ENCODE data around the gene XRN1. TPM values are rescaled to one million over a fixed set of nuclear protein-coding genes. Genes with fewer than 3 reads are reported as not detected.

The XRN1 gene
- total and polyA plus RNA-seq, 10 of the 15 experiments (the other 5 are each of a cell fraction or from before 2014, with no cell fraction given): 1.7 to 38.8 (median 15.5) TPM

- H3K27me3 ChIP-seq (replicated peaks in 1 of 2; ENCODE audit: control insufficient read depth in 2 of 2, insufficient read depth in 2 of 2, low read length in 1 of 2): no peaks in the 10 kb centered on the region
- RAD21 ChIA-PET (ENCODE audit: unreplicated experiment): no interaction called here
- in situ Hi-C loops (cut with MboI) (no loop called here), intact Hi-C loops (cut with micrococcal nuclease; ENCODE audit: unreplicated experiment) (no loop called here)
- H3K9me3 ChIP-seq (replicated peaks; ENCODE audit: control insufficient read depth, insufficient read depth, low read length): no peaks in the 10 kb centered on the region
- no peak overlapping the region for H3K27ac ChIP-seq (ENCODE audit: control insufficient read depth, insufficient read depth)
- FAIRE-seq: no peak
- no peaks in the 10 kb centered on the region for H3K79me2 ChIP-seq (ENCODE audit: control insufficient read depth, insufficient read depth, low read length)
- no peak overlapping the region for H3K9ac ChIP-seq (ENCODE audit: control insufficient read depth, insufficient read depth, low read length)
- no peaks in the 10 kb centered on the region for H4K20me1 ChIP-seq (ENCODE audit: control insufficient read depth, insufficient read depth)
- CTCF ChIA-PET: interaction anchor here (1.3 kb wide), 1 partner anchor 296 kb away, joined by 4 read pairs; no protein-coding TSS in a partner anchor
- no TSS peak for BruUV-seq (replicated peaks)
- H3K4me1 ChIP-seq (ENCODE audit: control insufficient read depth, insufficient read depth, low read length): no peaks in the 10 kb centered on the region
- no peak for ATAC-seq
- peaks cover 0 to 1% of the 10 kb centered on the region in 2 experiments; a peak in 1 of 4 replicates for H3K36me3 ChIP-seq (ENCODE audit: control insufficient read depth in 2 of 2, insufficient read depth in 2 of 2, low read length in 1 of 2)
- no peak overlapping the region for H3K4me3 ChIP-seq
- POLR2A ChIA-PET: interaction anchor here (0.5 to 0.6 kb wide), 2 partner anchors 99 to 469 kb away, joined by 4 to 6 read pairs; no protein-coding TSS in a partner anchor
- H2AFZ ChIP-seq (ENCODE audit: control insufficient read depth, low read depth, low read length): no peak overlapping the region
- SMC1A ChIA-PET (ENCODE audit: uncharacterized antibody, unreplicated experiment): interaction anchor here (1.4 kb wide), 1 partner anchor 22 kb away, joined by 3 read pairs; no protein-coding TSS in a partner anchor
- H3K4me2 ChIP-seq (ENCODE audit: control insufficient read depth, insufficient read depth): no peak overlapping the region
- DNase-seq (ENCODE audit: low read depth, low spot score): no peak
- no peak for TF ChIP-seq ELK1 (IDR thresholded peaks at IDR 0.05; ENCODE audit: low read depth, low read length)
- no peak for TF ChIP-seq ZBTB40 (IDR thresholded peaks at IDR 0.05; ENCODE audit: borderline replicate concordance)
- no peak for TF ChIP-seq SREBF2 (IDR thresholded peaks at IDR 0.05; ENCODE audit: low read length)
- TF ChIP-seq SIN3A (IDR thresholded peaks at IDR 0.05; ENCODE audit: low read depth, low read length): no peak
- no peak for TF ChIP-seq BACH1 (IDR thresholded peaks at IDR 0.05; ENCODE audit: borderline replicate concordance)
- TF ChIP-seq, protein P1, sequence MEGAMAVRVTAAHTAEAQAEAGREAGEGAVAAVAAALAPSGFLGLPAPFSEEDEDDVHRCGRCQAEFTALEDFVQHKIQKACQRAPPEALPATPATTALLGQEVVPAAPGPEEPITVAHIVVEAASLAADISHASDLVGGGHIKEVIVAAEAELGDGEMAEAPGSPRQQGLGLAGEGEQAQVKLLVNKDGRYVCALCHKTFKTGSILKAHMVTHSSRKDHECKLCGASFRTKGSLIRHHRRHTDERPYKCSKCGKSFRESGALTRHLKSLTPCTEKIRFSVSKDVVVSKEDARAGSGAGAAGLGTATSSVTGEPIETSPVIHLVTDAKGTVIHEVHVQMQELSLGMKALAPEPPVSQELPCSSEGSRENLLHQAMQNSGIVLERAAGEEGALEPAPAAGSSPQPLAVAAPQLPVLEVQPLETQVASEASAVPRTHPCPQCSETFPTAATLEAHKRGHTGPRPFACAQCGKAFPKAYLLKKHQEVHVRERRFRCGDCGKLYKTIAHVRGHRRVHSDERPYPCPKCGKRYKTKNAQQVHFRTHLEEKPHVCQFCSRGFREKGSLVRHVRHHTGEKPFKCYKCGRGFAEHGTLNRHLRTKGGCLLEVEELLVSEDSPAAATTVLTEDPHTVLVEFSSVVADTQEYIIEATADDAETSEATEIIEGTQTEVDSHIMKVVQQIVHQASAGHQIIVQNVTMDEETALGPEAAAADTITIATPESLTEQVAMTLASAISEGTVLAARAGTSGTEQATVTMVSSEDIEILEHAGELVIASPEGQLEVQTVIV (IDR thresholded peaks at IDR 0.05; ENCODE audit: borderline replicate concordance, partially characterized antibody): no peak
- TF ChIP-seq ZNF622 (IDR thresholded peaks at IDR 0.05): no peak
- TF ChIP-seq NR2F1 (conservative IDR thresholded peaks at IDR 0.05): no peak
- no peak for TF ChIP-seq TARDBP (IDR thresholded peaks at IDR 0.05; ENCODE audit: borderline replicate concordance)
- no peak for TF ChIP-seq NKRF (conservative IDR thresholded peaks at IDR 0.05)
- TF ChIP-seq, protein P2, sequence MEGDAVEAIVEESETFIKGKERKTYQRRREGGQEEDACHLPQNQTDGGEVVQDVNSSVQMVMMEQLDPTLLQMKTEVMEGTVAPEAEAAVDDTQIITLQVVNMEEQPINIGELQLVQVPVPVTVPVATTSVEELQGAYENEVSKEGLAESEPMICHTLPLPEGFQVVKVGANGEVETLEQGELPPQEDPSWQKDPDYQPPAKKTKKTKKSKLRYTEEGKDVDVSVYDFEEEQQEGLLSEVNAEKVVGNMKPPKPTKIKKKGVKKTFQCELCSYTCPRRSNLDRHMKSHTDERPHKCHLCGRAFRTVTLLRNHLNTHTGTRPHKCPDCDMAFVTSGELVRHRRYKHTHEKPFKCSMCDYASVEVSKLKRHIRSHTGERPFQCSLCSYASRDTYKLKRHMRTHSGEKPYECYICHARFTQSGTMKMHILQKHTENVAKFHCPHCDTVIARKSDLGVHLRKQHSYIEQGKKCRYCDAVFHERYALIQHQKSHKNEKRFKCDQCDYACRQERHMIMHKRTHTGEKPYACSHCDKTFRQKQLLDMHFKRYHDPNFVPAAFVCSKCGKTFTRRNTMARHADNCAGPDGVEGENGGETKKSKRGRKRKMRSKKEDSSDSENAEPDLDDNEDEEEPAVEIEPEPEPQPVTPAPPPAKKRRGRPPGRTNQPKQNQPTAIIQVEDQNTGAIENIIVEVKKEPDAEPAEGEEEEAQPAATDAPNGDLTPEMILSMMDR (IDR thresholded peaks at IDR 0.05 in 2 of 3, conservative IDR thresholded peaks at IDR 0.05 in 1 of 3; ENCODE audit: control insufficient read depth in 2 of 3, extremely low read depth in 1 of 3, insufficient read depth in 1 of 3, low read depth in 3 of 3, low read length in 3 of 3): no peak
- TF ChIP-seq POLR2AphosphoS5 (IDR thresholded peaks at IDR 0.05; ENCODE audit: low read length): no peak
- TF ChIP-seq MYB (IDR thresholded peaks at IDR 0.05; ENCODE audit: borderline replicate concordance, low read depth, low read length): no peak
These were observed 129.5 kb downstream of the XRN1 start for GRCh38 chr3:142318331-142318730.
